OCI-M1 (cell line): ENCODE data around the gene SHROOM4.

ENCODE experiments used
- DNase-seq: peaks from one replicate; lab custom pipeline; 2025; lab: John Stamatoyannopoulos, UW

The SHROOM4 gene

GRCh38 chrX:50778272-50778671 is 35.7 kb downstream of the SHROOM4 start:
- DNase-seq, result no peak

GRCh38 chrX:50776248-50776647 is 37.7 kb downstream of the SHROOM4 start:
- no peak for DNase-seq

- DNase-seq, result no peak
Measured at GRCh38 chrX:50771382-50771781, 42.6 kb downstream of the SHROOM4 start.

GRCh38 chrX:50770702-50771101 is 43.3 kb downstream of the SHROOM4 start:
- no peak for DNase-seq

DNA sequence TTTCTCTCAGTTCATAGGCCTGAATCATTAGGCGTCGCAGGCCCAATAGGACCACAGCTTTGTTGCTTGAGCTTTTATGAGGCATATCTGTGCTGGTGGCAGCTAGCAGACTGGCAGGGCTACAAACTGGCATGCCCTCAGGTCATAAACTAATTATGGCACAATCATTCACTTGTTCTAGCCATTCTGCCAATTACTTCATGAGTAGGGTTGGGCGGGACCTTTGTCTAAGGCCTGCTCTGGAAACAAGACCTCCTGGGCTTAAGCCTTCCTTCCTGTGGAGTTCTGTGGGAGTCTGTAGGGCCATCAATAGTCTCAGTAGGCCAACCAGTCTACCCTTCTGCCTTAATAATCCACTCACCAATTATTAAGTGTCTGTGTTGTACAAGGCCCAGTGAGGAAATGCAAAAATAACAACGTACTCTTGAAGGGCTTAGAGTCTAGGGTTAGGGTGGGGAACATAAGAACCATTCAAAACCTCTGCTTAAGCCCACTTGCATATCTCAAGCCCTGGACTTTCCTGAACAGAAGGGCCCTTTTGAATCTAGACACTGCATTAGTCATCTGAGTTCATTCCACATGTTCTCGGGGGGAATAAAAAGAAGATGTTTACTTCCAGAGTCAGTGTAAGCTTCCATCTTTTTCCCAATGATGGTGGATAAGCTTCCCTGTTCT is 44.5 kb downstream of the SHROOM4 start:
- no peak for DNase-seq

DNA sequence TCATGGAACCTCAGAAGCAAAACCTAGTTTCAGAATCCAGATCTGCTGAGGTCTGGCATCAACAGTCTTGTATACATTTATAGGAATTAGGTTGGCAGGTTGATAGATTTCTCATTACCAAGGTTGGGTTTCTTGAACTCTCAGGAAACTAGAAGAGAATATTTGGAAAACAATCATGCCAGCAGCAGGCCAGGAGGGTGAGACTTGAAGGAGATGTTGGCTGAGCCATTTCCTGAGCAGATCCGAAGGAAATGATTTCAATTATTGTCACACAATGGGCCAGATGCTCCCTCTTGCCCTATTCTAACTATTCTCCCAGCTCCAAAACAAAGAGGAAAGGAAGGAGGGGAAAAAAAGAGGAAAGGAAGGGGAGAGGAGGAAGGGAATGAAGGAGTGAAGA is 45.2 kb downstream of the SHROOM4 start:
- DNase-seq, result no peak

- no peak for DNase-seq
Measured at GRCh38 chrX:50765986-50766385, 48.0 kb downstream of the SHROOM4 start.

DNA sequence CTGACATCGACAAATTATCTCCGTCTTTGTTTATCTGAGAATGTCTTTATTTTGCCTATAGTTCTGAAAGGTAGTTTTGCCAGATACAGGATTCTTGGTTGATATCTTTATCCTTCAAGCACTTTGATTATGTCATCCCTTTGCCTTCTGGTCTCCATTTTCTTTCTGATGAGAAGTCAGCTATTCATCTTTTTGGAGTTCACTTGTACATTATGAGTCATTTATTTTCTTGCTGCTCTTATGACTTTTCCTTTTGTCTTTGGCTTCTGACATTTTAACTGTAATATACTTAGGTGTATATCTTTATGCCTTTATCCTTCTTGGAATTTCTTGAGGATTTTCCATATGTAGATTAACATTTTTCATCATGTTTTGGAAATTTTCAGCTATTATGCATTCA is 51.4 kb downstream of the SHROOM4 start:
- no peak for DNase-seq

DNA sequence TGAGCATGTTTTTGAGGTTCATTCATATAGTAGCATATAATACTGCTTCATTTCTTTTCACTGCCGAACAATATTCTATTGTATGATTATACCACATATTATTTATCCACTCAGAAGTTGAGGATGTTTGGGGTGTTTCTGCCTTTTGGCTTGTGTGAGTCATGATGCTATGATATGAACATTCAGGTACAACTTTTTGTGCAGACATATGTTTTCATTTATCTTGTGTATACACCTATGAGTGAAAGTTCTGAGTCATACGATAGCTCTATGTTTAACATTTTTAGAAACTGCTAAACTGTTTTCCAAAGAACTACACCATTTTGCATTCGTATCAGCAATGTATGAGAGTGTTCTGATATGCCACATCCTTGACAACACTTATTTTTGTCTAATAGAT is 57.7 kb downstream of the SHROOM4 start:
- no peak for DNase-seq

GRCh38 chrX:50751091-50751490 is 62.9 kb downstream of the SHROOM4 start:
- DNase-seq, result no peak

- DNase-seq, result peak; percentile 7
Measured at GRCh38 chrX:50747471-50747900, 66.5 kb downstream of the SHROOM4 start.

GRCh38 chrX:50736656-50737055 is 77.3 kb downstream of the SHROOM4 start:
- DNase-seq, result peak; percentile 69

DNA sequence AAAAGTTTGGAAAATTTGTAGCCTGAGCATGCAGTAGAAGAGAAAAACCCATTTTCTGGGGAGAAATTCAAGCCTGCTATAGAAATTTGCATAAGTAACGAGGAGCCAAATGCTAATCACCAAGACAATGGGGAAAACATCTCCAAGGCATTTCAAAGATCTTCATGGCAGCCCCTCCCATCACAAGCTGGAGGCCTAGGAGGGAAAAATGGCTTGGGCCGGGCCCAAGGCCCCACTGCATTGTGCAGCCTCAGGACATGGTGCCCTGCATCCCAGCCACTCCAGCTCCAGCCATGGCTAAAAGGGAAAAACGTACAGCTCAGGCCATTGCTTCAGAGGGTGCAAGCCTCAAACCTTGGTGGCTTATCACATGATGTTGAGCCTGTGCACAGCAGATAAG is 87.7 kb downstream of the SHROOM4 start:
- no peak for DNase-seq

DNA sequence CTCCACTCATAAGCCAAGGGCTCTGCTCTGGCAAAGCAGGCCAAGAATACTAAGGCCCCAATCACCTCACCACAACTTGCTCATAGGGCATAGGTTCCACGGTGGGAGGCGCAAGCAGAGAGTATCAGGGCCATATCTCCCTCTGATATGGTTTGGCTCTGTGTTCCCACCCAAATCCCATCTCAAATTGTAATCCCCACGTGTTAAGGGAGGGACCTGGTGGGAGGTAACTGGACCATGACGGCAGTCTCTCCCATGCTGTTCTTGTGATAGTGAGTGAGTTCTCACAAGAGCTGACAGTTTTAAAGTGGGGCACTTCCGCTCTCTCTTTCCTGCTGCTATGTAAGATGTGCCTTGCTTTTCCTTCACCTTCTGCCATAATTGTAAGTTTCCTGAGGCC is 88.7 kb downstream of the SHROOM4 start:
- DNase-seq, result no peak

DNA sequence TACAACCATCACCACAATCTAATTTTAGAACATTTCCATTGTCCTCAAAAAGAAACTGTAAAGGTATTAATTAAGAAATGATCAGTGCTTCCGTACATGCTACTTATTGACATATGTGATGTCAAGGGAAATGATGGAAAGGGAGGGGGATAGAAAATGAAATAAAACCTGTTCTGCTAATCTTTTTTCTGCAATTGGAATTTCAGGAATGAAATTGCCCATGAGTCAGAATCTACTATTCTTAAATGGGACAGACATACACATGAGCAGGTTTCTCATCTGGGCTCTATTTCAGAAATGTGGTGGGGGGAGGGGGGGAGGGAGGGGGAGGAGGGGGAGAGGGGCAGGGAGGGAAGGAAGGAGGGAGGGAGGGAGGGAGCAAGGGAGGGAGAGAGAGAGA is 91.0 kb downstream of the SHROOM4 start:
- no peak for DNase-seq

GRCh38 chrX:50721764-50722521 is 92.1 kb downstream of the SHROOM4 start:
- DNase-seq, result no peak

GRCh38 chrX:50719614-50720013 is 94.4 kb downstream of the SHROOM4 start:
- DNase-seq, result no peak

DNA sequence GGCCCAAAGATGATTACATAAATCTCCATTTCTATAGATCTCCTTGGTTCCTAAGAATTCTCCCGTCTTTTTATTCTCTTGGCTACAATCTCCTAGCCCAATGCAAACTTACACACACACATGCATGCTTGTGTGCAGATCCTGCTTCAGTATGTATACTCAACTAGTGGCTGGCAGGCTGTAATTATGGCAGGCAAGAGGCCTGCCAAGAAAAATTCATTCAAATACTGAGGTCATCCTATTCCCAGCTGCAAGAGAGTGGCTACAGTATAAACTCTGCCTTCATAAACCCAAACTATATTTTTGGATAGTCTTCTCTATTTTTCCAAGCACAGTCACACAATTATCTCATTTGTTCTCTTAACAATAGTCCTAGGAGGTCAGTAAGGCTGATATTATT is 95.2 kb downstream of the SHROOM4 start:
- DNase-seq, result no peak

GRCh38 chrX:50716706-50717105 is 97.3 kb downstream of the SHROOM4 start:
- DNase-seq, result no peak

DNA sequence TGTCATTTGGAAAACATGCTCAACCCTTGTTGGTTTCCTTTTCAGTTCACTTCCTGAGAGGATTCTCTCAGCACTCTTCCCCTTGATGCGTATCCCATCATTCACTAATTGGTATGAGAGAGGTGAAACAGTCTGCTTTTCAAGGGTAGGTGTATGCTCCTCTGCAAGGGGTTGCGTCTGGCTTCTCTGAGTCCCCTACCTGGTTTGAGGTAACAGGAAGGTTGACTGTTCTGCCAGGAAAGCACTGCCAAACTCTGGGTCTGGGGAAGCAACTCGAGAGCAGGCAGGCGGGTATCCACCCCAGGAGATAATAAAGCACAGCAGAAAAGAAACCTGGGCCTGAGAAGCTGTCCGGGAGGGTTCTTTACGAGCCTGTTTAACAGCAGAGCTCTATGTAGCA is 101.2 kb downstream of the SHROOM4 start:
- no peak for DNase-seq

GRCh38 chrX:50711907-50712306 is 102.1 kb downstream of the SHROOM4 start:
- DNase-seq, result no peak

- DNase-seq, result no peak
Measured at GRCh38 chrX:50707955-50708699, 105.9 kb downstream of the SHROOM4 start.

DNA sequence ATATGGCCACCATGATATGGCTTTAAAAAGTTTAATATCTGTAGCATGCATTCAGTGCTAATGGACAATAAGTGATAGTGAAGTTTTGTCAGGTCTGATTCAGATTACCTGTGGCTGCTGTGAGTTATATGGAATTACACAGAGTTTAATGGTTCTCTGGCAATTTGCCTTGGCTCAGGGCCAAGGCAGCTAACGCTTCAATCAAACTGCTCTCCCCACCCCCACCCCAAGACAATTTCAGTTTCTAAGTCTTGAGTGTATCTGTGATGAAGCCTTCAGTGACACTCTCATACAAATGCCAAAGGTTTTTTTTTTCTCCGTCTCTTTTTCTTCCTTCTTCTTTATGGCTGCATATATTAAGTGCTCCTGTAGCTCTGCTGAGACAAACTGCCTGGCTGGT is 106.6 kb downstream of the SHROOM4 start:
- DNase-seq, result no peak
